Lower leg skin (tissue), 3 donors: Measurements from ENCODE around the gene PDGFD.

Experiments used
- POLR2A ChIP-seq, 2 donors: fragments of 450-650 bp; IDR thresholded peaks; one replicate each; pipeline ENCODE4 v1.6.1; 2016 to 2017; ENCODE audit warnings: antibody characterized with exemption in 2 of 2, mild to moderate bottlenecking in 1 of 2, moderate library complexity in 1 of 2
- TF ChIP-seq, protein P1 (sequence below), 3 donors: fragments of 450-650 bp; IDR thresholded peaks; one replicate each; pipeline ENCODE4 v1.5.1; 2016; ENCODE audit warnings: antibody characterized with exemption in 3 of 3, mild to moderate bottlenecking in 3 of 3, moderate library complexity in 2 of 3

DNA sequence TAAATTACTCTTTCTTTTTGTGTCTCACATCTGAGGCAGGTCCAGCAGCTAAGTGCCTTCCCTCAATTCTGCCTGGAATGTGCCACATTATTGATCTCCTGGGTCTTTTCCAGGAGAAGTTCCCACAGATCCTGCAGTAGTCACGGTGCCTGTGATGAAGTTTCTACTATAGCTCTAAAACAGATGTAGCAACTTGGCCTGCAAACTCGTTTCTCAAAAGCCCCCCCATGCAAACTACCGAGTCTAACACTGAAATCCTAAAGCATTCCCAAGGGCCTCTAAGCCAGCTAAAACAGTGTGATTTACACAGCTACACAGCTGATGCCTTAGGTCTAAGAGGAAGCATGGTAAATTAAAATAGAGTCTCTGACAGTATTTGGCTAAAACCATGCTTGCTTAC is 73.2 kb downstream of the PDGFD start:
- TF ChIP-seq, protein P1, sequence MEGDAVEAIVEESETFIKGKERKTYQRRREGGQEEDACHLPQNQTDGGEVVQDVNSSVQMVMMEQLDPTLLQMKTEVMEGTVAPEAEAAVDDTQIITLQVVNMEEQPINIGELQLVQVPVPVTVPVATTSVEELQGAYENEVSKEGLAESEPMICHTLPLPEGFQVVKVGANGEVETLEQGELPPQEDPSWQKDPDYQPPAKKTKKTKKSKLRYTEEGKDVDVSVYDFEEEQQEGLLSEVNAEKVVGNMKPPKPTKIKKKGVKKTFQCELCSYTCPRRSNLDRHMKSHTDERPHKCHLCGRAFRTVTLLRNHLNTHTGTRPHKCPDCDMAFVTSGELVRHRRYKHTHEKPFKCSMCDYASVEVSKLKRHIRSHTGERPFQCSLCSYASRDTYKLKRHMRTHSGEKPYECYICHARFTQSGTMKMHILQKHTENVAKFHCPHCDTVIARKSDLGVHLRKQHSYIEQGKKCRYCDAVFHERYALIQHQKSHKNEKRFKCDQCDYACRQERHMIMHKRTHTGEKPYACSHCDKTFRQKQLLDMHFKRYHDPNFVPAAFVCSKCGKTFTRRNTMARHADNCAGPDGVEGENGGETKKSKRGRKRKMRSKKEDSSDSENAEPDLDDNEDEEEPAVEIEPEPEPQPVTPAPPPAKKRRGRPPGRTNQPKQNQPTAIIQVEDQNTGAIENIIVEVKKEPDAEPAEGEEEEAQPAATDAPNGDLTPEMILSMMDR (IDR thresholded peaks at IDR 0.05), result no peak
- no peak for TF ChIP-seq POLR2A (IDR thresholded peaks at IDR 0.05)
